ENCODE results near the gene BABAM2. TPM values are rescaled to one million over a fixed set of nuclear protein-coding genes. Genes with fewer than 3 reads are reported as not detected.

Gene BABAM2
- total and polyA plus RNA-seq, 2 of the 4 experiments (the other 2 are of a cell fraction) = 20.9 to 23.1 TPM

GRCh38 chr2:28086611-28087010, 196.1 kb downstream of the BABAM2 start:
- H4K5ac ChIP-seq (ENCODE audit: low read depth, low read length) = no peak overlapping the region
- H4K91ac ChIP-seq (ENCODE audit: insufficient read depth, low read depth, low read length) = no peak overlapping the region
- intact Hi-C loops (cut with micrococcal nuclease) = no loop called here
- no CpG with 5 or more reads among the region's 3 CpGs for WGBS, 2 experiments (ENCODE audit: extremely low coverage in 2 of 2, insufficient read length in 1 of 2)
- no peak overlapping the region for H2AK9ac ChIP-seq (replicated peaks; ENCODE audit: low read depth, low read length, poor library complexity)
- no TSS peak for BruUV-seq (replicated peaks)
- no peak overlapping the region for H2BK20ac ChIP-seq (ENCODE audit: low read depth, low read length)
- no peak for DNase-seq
- no peaks in the 10 kb centered on the region for H3K36me3 ChIP-seq (ENCODE audit: control insufficient read depth, insufficient read depth, low read length)
- H2AFZ ChIP-seq (replicated peaks; ENCODE audit: low read length, poor library complexity) = no peak overlapping the region
- H2BK120ac ChIP-seq (ENCODE audit: low read depth, low read length) = no peak overlapping the region
- TF ChIP-seq CEBPB (IDR thresholded peaks at IDR 0.05; ENCODE audit: low read depth, low read length) (no peak), MAFK (IDR thresholded peaks at IDR 0.05; ENCODE audit: low read depth, low read length) (no peak), MXI1 (IDR thresholded peaks at IDR 0.05; ENCODE audit: borderline replicate concordance, low read depth, low read length) (no peak)
- peaks cover 2% of the 10 kb centered on the region for H3K4me1 ChIP-seq (ENCODE audit: control insufficient read depth, insufficient read depth, low read length)
- in situ Hi-C loops (cut with MboI; ENCODE audit: low sequenced_read_pairs) = no loop called here
- H3K9me3 ChIP-seq (ENCODE audit: control insufficient read depth, insufficient read depth, low read length) = no peaks in the 10 kb centered on the region
- H3K18ac ChIP-seq (ENCODE audit: low read depth, low read length) = no peak overlapping the region
- H3K23ac ChIP-seq (ENCODE audit: low read depth, low read length) = no peak overlapping the region
- no peak overlapping the region for H2BK5ac ChIP-seq (ENCODE audit: low read depth, low read length, poor library complexity, severe bottlenecking)
- H3K9ac ChIP-seq (ENCODE audit: low read depth, low read length) = no peak overlapping the region
- no peak overlapping the region for H4K8ac ChIP-seq (ENCODE audit: low read depth in 2 of 2, low read length in 2 of 2)
- peaks cover 0 to 7% of the 10 kb centered on the region in 2 experiments; a peak in 1 of 4 replicates for H3K79me1 ChIP-seq (ENCODE audit: low read depth in 1 of 2, low read length in 2 of 2)
- H4K20me1 ChIP-seq (ENCODE audit: insufficient read depth, low read length) = no peaks in the 10 kb centered on the region
- H3K27me3 ChIP-seq (ENCODE audit: control insufficient read depth, insufficient read depth, low read length) = no peaks in the 10 kb centered on the region
- ChIA-PET CTCF (no interaction called here), POLR2A (ENCODE audit: unreplicated experiment) (no interaction called here)
- H3K4me3 ChIP-seq (ENCODE audit: insufficient read depth, low read depth, low read length) = no peak overlapping the region
- no peak for ATAC-seq (ENCODE audit: low read depth)
- H3K27ac ChIP-seq (ENCODE audit: insufficient read depth, low read length) = no peak overlapping the region
- dilution Hi-C loops (cut with HindIII; ENCODE audit: low sequenced_read_pairs, unreplicated experiment) = no loop called here
- H2AK5ac ChIP-seq (ENCODE audit: low read depth, low read length) = no peak overlapping the region
- no peak overlapping the region for H3K14ac ChIP-seq (replicated peaks; ENCODE audit: low read depth, low read length)
- no peak overlapping the region for H3K4me2 ChIP-seq (ENCODE audit: low read depth, low read length)
- H3K4ac ChIP-seq (ENCODE audit: low read depth, low read length) = no peak overlapping the region
- H3K9me1 ChIP-seq (ENCODE audit: insufficient read depth, low read length) = peaks cover 3% of the 10 kb centered on the region; the same call in 1 of the 2 replicates
- H2BK15ac ChIP-seq (ENCODE audit: low read depth, low read length) = no peak overlapping the region
- no peak overlapping the region for H3K56ac ChIP-seq (ENCODE audit: extremely low read depth, insufficient read depth, low read length)
